ENCODE results near the gene ARID4B.
"Not testable (repeated sequence)": the region's sequence is repeated elsewhere in the genome, so short reads cannot be mapped to it uniquely, and the experiment has no call there.

Gene ARID4B

GRCh38 chr1:235268379-235269125 is 59.4 kb downstream of the ARID4B start:
- DNase-seq: no peak

- DNase-seq: no peak
Measured at GRCh38 chr1:235266967-235267366, 61.0 kb downstream of the ARID4B start.

- DNase-seq: no peak
Measured at GRCh38 chr1:235266325-235266724, 61.7 kb downstream of the ARID4B start.

GRCh38 chr1:235265900-235266299 is 62.1 kb downstream of the ARID4B start:
- DNase-seq: no peak

GRCh38 chr1:235264327-235264726 is 63.7 kb downstream of the ARID4B start:
- no peak for DNase-seq

GRCh38 chr1:235262539-235262938 is 65.4 kb downstream of the ARID4B start:
- DNase-seq: no peak

- DNase-seq: no peak
Measured at GRCh38 chr1:235261243-235261642, 66.7 kb downstream of the ARID4B start.

- DNase-seq: no peak
Measured at GRCh38 chr1:235259133-235259778, 68.7 kb downstream of the ARID4B start.

GRCh38 chr1:235258068-235258467 is 69.9 kb downstream of the ARID4B start:
- not testable (repeated sequence) for DNase-seq

- no peak for DNase-seq
Measured at GRCh38 chr1:235254721-235255120, 73.3 kb downstream of the ARID4B start.

GRCh38 chr1:235253219-235253962 is 74.6 kb downstream of the ARID4B start:
- DNase-seq: no peak

GRCh38 chr1:235250430-235250829 is 77.5 kb downstream of the ARID4B start:
- no peak for DNase-seq

GRCh38 chr1:235246022-235246948 is 81.7 kb downstream of the ARID4B start:
- no peak for DNase-seq

- DNase-seq: no peak
Measured at GRCh38 chr1:235244974-235245592, 82.9 kb downstream of the ARID4B start.

GRCh38 chr1:235240960-235241359 is 87.0 kb downstream of the ARID4B start:
- DNase-seq: no peak

- no peak for DNase-seq
Measured at GRCh38 chr1:235239851-235240250, 88.1 kb downstream of the ARID4B start.

- DNase-seq: no peak
Measured at GRCh38 chr1:235238558-235238957, 89.4 kb downstream of the ARID4B start.

GRCh38 chr1:235236128-235236527 is 91.9 kb downstream of the ARID4B start:
- DNase-seq: no peak

GRCh38 chr1:235229868-235230267 is 98.1 kb downstream of the ARID4B start:
- no peak for DNase-seq

GRCh38 chr1:235227414-235227813 is 100.6 kb downstream of the ARID4B start:
- no peak for DNase-seq

- no peak for DNase-seq
Measured at GRCh38 chr1:235226933-235227332, 101.0 kb downstream of the ARID4B start.

GRCh38 chr1:235225299-235225698 is 102.7 kb downstream of the ARID4B start:
- no peak for DNase-seq

Measured in NCI-H187 treated with DMSO at 0.1 percent for 48 hours (cell line).